NCI-H1417 treated with DMSO at 0.1 percent for 48 hours (cell line): ENCODE data around the gene EMX2.
"Not testable (repeated sequence)": the region's sequence is repeated elsewhere in the genome, so short reads cannot be mapped to it uniquely, and the experiment has no call there.

Source experiments
- DNase-seq: peaks from one replicate; lab custom pipeline; 2025; lab: John Stamatoyannopoulos, UW

Gene EMX2

GRCh38 chr10:117542706-117543224, at the start of gene EMX2:
Gene EMX2 (plus strand): TSS chr10:117542746. CDS start chr10:117543268, 522 bp downstream.
- no peak for DNase-seq

DNA sequence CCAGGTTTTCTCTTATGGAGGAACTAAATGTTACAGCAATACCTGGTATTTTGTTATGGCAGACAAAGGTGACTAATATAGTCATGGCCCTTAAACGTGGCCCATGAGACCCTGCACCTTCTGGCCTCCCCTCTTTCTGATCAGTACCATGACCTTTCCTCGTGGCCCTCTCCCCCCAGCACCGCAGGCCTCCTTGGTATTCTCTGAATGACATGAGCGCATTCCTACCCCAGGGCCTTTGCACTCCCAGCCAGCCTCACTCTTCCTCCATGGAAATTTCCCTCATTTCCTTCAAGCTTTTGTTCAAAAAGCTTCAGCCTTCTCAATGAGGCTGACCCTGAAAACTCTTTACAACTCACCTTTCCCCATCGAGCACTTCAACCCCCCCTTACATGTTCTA, 46.5 kb upstream of the EMX2 start:
- DNase-seq: no peak

- peak; percentile 3 for DNase-seq
Measured at GRCh38 chr10:117496616-117497028, 45.9 kb upstream of the EMX2 start.

DNA sequence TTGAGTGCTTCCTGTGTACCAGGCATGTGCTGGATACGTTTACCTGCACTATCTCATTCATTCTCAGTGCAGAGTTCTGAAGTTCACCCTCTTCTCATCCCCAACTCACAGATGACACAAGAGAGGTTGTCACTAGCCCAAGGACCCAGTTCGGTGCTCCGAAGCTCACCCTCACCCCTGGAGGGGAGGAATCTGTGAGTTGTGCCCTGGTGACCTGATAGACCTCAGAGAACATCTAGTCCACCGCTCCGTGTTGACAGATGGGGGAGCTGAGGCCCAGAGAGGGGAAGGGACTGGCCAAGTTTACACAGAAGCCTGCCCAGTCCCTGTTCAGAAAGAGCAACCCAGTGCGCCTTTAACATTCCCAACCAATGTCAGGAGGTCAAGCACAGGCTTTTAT, 44.8 kb upstream of the EMX2 start:
- DNase-seq: no peak

- DNase-seq: no peak
Measured at GRCh38 chr10:117499248-117500105, 43.1 kb upstream of the EMX2 start.

DNA sequence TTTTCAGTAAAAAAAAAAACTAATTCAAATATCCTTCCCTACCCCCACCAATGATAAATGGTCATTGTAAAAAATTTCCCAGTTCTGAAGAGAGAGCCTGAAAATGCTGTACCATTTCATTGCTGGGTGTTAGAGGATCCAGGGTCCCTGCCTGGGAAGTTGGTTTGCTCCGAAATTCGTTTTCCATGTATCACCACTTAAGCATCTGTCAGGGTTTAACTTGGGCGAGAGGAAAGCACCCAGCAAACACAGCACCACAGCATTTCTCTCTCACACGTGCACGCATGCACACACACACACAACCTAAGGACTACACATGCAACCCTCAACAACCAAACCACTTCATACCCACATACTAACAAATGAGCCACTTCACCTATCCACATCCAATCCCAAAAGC, 42.1 kb upstream of the EMX2 start:
- no peak for DNase-seq

- no peak for DNase-seq
Measured at GRCh38 chr10:117501460-117502035, 41.0 kb upstream of the EMX2 start.

DNA sequence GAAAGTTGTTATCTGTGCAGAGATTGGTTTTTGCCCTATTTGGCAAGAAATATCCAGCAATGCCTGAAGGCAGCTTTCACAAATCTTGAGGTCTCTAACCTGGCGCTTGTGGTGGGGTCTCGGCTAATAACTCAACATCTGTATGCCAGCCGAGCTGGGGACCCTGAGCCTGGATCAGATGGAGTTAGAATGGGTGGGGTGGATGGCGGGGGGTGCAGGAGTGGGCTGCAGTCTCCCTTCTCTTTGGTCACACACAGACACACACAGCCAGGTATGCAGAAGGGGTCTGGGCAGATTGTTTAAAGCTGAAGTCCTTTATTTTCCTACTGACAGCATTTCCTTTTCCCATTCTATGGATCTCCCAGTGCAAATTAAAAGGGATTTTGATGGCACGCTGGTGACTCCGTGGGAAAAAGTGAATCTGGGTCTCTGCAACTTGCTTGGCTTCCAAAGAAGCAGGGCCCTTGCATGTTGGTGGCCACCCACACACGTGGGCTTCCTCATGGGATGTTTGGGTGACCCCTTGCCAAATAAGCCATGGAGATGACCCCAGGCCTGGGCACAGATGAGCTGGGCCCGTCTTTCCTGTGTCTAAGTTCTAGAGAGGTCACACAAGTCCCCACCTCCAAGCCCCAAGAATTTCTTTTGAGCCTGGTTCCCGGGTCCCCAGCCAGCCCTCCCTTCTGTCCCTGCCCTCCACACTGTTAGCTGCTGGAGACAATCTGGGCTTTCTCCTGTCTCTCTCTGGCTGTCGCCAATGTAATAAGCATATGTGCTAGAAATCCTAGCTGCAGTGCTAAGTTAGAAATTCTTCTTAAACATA, 39.9 kb upstream of the EMX2 start:
- DNase-seq: no peak

DNA sequence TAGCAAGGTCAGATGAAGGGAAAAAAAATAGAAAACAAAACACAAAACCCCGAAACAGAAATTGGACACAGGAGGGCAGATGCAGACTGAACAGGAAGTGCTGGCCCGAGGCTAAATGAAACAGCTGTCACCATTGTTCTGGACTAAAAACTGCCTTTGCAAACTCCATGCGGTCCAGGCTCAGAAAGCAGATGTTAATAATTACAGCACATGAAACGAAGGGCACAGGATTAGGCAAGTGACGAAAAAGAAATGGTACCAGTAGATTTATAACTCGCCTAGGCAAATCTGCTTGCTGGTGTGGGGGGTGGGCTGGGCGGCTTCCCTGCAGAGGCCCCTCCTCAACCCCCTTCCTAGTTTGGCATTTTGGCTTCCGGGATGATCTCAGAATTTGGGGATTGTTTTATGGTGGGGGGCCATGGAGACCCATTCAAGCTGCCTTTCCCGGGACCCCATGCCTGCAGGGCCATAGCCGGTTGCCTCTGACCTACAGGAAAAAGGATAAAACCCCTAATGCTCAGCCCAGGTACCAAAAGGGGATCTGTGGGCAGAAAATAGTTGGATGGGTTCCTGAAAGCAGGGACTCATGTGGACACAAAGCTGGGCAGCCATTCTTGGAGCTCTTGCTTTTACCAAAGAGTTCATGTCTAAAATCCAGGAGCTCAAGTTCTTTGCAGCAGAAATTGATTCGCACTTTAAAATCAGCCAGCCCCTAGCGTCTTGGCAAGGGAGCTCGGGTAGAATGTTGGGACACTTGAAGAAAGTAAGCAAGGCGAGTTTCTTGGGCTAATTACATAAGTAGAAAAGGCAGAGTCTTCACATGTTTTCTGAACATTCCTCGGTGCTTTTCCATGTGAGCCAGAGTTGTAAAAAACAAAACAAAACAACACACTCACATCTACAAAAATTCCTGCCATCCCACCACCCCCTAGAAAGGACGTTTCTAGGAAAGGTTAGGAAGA, 39.0 kb upstream of the EMX2 start:
- DNase-seq: peak; percentile 21

DNA sequence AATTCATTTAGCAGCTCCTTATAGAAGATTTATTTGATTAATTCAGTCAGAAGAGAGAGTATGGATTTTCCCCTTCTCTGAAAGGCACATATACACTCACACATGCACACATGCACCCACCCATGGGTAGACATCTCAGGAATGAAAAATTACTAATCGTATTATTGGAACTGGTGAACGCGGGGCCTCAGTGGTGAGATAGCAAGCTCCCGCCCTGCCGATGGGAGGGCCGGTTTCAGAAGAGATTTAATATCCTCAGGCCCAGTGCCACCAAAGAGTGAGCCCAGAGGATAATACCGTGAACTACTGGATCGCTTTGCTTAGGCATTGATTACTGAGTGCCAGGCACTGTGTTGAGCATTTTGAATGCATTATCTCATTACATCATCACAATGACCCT, 38.0 kb upstream of the EMX2 start:
- DNase-seq: no peak

GRCh38 chr10:117507081-117507480, 35.5 kb upstream of the EMX2 start:
- DNase-seq: not testable (repeated sequence)

DNA sequence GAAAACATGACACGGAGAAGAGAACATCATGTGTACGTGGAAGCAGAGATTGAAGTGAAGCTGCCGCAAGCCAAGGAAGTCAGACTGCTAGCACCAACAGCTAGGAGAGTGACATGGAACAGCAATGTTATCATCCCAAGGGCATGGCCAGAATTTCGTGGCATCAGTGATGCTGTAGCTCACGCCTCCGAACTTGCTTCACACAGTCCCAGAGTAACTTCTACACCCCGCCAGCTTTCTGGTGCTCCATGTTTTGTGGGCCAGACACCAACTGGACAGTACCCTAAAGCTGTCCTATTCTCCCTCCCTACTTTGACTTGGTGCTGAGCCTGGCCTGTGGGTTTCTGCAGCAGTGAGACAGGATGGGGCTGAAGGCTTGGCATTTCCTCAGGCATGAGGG, 33.0 kb upstream of the EMX2 start:
- no peak for DNase-seq

DNA sequence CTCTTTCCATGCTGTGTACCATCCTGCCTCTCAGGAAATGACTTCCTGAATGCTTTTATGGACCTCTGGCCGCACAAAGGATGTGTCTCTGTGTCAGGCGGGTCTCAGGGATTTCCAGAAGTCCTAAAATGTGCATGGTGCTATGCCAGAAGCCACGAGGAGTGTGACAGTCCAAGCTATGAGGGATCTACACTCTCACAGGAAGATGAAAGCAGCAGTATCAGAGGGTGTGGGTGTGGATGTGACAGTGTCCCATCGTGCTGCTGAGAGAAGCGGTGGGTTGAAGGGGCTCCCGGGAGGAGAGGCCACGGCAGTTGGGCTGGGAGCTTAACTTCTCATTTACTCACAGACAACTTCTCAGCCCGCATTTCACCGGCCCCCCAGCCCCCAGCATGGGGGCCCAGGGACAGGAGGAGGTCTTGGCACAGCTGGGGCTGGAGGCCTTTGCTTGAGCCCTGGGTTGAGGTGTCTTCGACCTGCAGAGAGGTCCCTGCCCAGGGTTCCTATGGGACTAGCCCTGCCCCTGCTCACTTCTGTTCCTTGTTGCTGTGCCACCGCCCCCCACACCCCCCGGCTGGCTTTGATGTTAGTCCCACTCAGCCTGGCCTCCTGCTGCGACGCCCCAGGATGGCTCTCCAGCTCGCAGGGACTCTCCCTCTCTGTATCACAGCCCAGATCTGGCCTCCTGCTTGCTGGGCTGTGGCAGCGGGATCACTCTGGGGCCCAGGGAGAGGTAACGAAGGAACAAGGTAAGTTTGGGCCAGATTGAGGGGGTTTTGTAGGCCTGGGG, 30.8 kb upstream of the EMX2 start:
- no peak for DNase-seq

- DNase-seq: no peak
Measured at GRCh38 chr10:117514971-117515370, 27.6 kb upstream of the EMX2 start.

DNA sequence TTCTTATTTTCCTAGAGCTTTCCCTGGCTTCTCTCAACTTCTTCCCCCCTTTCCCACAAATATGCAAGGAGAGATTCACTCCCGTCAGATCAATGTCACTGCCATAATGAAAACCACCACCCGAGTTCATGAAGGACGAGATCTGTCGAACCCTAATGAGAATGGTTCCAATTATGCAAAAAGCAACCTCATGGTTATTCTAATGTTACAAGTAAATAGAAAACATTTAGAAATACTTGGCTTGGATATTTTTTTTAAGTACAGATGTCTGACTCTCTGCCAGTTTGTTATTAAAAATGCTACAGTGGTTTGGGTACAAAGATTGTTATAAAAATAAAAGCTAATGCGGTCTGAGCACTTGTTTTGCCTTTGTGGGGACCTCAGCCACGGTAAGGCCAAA, 25.9 kb upstream of the EMX2 start:
- DNase-seq: no peak

DNA sequence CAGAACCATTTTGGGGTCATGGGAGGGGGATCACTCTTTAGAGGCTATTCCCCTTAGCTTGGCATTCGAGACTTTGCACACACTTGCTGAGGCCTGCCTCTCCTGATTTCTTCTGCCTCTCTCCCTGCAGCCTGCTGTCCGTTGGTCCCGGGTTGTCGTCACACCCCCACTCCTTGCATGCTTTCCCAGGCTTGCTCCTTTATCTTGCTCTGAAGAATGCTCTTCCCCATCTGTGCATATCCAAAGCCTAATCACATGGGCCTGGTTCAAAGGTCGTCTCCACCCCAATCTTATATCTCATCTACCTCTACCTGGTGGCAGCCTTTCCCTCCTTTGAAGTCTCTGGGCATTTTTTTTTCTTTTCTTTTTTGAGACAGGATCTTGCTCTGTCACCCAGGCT, 24.3 kb upstream of the EMX2 start:
- DNase-seq: no peak

GRCh38 chr10:117519286-117519685, 23.3 kb upstream of the EMX2 start:
- DNase-seq: no peak

GRCh38 chr10:117519879-117520278, 22.7 kb upstream of the EMX2 start:
- DNase-seq: no peak

DNA sequence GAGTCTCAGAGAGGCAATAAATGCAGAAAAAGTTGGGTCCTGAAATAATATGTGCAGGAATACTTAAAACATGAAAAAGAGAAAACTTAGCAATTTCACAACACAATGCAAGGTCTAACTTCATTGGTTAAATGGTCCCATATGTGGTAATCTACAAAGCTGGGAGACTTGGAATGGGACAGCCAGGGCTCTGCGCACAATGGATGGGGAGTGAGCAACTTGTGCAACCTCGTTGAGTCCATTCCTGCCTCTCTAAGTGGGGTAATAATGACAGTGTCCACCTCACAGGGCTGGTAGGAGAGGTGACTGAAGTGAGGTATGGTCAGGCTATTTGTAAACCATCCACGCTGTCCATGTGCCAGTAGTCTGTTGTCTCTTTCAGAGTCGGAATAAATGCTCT, 11.8 kb upstream of the EMX2 start:
- DNase-seq: no peak

GRCh38 chr10:117531371-117532002, 11.1 kb upstream of the EMX2 start:
- DNase-seq: no peak
